Measurements from ENCODE around the gene LPP.

DNA sequence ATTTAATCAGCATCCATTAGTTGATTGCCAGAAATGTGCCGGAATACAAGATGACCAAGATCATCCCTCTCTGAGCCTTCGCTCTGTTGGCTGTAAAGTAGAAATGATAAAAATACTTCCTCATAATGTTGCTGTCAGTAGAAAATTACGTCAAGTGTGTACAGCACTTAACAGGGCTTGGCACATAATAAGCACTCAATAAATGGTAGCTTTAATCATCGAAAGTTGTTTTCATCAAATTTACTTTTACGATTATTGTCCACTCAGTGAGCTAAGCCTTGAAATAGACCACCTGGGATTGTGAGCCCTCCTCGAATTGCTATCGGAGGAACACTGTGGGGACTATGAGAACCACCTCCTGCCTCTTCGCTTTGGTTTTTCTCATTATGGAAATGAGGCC lies 716.5 kb downstream of the LPP start:
- TF ChIP-seq, protein P1, sequence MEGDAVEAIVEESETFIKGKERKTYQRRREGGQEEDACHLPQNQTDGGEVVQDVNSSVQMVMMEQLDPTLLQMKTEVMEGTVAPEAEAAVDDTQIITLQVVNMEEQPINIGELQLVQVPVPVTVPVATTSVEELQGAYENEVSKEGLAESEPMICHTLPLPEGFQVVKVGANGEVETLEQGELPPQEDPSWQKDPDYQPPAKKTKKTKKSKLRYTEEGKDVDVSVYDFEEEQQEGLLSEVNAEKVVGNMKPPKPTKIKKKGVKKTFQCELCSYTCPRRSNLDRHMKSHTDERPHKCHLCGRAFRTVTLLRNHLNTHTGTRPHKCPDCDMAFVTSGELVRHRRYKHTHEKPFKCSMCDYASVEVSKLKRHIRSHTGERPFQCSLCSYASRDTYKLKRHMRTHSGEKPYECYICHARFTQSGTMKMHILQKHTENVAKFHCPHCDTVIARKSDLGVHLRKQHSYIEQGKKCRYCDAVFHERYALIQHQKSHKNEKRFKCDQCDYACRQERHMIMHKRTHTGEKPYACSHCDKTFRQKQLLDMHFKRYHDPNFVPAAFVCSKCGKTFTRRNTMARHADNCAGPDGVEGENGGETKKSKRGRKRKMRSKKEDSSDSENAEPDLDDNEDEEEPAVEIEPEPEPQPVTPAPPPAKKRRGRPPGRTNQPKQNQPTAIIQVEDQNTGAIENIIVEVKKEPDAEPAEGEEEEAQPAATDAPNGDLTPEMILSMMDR (IDR thresholded peaks at IDR 0.05), result no peak
- TF ChIP-seq POLR2A (IDR thresholded peaks at IDR 0.05), result no peak

Data from ovary (tissue), 3 donors.